GM19328 (cell line): Measurements from ENCODE around the gene UCN2.

Experiments
- ATAC-seq: cut with Tn5 transposase; IDR thresholded peaks from one replicate; pipeline ENCODE4 v1.9.1; 2021; ENCODE audit warnings: mild to moderate bottlenecking, moderate library complexity; ENCODE audit not compliant: unreplicated experiment

Gene UCN2, protein sequence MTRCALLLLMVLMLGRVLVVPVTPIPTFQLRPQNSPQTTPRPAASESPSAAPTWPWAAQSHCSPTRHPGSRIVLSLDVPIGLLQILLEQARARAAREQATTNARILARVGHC

DNA sequence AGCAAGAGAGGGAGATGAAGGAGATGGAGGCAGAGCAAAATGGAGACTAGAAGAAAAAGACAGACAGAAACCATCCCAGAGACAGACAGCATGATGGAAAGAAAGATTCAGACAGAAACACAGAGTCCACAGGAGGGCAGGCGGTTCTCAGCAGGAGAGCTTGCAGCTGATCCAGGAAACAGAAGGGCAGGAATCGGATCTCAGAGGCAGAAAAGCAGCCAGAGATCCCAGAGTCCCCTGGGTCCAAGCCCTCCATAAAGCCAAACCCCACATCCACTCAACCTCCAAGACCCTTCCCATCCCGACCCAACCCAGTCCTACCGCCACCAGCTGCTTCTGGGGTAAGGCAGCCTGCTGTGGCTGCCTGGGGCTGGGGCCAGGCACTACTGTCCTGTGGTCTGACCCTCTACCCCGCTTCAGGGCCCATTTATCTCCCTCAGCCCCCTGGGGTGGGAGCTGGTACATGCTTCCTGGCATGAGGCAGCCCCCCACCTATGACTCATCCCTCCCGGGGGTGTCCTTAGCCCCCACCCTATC lies at the start of gene UCN2:
Gene UCN2, minus strand, starts transcription at position 400 of the 537 bp plus-strand sequence. CDS start 657 bp downstream, outside the sequence.
- no peak for ATAC-seq

DNA sequence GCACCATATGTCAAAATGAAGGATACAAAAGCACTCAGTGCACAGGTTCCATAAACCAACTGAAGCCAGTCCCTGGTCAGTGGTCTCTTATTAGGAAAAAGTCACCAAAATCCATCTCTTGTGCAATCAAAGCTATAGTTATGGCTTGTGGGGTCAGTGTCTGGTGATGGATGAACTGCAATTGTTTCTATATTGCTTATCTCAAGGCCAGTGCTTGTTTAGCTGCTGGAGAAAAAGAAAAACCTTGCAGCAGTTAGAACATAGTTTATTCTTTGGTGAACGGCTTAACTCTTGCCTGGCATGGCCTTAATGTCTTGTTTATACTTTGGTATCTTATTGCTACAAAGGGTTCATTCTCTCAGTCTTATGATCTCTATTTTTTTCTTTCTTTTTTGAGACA lies 48.7 kb upstream of the UCN2 start:
- no peak for ATAC-seq

DNA sequence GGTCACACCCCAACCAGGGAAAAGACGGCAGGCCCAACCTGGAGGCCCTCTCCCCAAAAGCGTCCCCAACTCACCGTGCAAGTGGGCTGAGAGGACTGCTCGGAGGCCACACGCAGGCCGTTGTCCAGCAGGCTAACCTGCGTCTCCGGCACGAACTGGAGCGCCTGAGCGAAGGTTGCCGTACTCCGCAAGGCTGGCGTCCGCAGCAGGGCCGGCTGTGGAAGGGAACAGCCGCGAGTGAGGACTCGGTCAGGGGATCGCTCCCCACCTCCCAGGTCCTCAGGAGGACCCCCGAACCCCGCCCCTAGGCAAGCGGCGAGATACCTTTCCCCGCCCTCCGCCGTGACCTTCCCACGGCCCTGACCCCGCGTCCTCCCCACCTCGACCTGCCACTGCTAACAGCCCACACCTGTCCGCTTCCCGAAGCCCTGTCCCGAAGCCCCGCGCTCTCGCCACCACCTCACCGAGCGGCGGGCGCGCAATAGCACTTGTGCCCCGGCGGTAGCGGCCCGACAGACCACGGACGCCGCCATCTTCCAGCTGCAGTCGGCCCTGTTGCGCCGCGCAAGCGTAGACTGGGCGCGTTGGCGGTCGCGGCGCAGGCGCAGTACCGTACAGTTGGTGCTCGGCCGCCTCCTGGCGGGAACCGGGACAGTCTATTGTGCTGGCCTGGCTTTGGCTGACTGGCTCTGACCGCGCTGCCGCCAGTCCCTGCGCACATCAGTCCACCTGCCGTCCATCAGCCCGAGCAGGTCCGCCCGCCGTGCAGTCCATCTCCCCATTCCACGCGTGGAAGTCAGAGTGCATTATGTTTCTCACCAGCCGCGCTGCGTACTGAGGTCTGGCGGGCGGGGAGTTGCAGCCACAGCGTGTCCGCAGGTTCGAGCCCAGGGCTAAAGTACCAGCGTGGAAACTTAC lies 45.8 kb upstream of the UCN2 start, which contains the start of gene UQCRC1:
Gene UQCRC1, minus strand, starts transcription at position 559 of the 918 bp plus-strand sequence. Its CDS starts 26 bp downstream, at position 533.
- peak; percentile 96 for ATAC-seq

DNA sequence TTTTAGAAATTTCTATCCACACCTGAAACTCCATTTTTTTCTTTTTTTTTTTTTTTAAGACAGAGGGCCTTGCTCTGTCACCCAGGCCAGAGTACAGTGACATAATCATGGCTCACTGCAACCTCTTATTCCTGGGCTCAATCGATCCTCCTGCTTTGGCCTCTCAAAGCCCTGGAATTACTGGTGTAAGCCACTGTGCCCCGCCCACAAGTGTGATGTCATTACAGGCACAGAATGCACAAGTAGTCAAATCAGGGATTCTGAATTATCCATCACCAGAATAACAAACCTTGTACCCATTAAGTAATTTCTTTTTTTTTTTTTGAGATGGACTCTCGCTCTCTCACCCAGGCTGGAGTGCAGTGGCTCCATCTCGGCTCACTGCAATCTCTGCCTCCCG lies 43.9 kb upstream of the UCN2 start:
- ATAC-seq, result no peak

DNA sequence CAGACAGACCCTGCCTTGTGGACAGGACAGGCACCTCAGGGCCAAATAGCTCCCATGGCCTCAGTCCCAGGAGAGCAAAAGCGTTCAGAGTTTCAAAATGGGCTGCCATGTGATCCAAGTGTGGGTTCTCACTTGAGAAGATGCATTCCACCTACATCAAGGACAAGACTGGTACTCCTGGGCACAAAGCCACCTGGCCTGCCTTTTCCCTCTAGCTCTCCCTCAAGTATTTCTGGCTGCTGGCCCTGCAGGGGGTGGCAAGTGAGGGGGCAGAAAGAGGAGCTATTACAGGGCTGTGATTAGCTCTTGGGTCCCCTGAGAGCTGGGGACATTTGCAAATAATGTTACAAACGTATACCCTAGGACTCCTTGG lies 38.0 kb upstream of the UCN2 start:
- no peak for ATAC-seq

DNA sequence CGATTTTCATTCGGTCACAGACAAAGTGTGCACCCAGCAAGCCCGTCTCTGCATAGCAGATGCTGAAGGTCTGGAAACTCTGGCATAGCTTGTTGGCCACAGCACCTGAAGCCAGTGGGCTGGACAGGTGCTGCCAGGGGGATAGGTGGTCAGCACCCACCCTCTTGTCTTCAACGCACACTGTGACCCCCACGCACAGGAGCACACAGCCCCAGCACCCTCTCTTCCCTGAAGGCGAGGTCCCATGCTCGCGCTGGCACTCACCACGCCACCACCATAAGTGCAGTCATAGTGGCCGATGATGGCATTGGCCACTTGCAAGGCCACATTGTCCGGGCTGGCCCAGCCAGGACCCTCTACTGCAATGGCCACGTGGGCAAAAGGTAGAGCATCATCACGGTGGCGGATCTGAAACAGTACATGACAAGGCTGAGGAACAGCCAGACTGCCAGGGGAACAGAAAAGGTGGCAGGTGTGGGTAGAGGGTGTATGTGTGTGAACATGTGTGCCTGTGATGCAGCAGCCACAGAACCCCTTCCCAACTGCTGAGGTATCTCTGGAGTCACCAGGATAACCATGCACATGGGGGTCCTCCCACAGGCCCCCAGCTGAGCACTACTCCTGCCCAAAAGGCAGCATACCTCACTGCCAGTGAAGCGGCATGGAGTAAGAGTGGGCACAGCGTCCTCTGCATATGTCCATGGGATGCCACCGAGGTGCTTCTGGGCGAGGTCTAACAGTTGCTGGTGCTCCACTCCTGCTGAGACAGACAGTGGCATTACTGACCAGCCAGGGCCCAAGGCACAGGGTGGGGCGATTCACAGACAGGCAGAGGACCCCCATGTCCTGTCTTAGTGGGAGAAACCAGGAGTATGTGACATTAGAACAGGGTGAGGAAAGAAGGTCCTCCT lies 37.4 kb upstream of the UCN2 start:
- no peak for ATAC-seq

DNA sequence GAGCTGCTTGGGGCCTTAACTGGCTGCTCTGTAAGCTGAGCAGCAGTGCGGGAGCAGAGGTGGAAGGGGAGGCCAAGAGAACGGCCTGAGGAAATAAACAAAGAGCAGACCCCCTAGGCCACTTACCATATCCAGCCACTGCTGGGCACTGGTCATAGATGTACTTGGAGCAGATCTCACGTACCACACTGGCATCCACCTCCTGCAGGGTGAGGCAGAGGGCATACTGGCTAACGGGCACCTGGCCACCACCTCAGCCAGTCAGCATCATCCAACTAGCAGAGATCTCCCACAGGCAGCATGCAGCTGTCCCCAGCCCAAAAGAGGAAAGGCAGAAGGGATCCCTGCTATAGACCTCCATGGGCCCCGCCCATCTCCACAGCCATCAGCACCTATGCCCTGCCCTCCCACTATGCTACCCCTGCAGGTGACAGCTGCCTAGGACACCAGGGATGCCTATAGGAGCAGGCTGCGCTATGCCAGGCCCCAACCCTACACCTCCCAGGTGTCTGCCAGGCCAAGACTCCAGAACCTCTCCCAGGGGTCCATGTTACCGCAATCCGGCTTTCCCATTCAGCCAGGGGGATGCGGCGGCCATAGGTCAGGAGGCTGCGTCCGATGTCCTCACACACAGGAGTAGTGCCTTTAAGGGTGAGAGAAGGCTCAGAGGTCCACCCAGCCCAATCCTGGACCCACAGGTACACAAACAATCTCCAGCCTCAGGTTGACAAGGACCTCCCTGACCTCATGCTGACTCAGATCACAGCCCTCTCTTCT lies 36.1 kb upstream of the UCN2 start:
- no peak for ATAC-seq

DNA sequence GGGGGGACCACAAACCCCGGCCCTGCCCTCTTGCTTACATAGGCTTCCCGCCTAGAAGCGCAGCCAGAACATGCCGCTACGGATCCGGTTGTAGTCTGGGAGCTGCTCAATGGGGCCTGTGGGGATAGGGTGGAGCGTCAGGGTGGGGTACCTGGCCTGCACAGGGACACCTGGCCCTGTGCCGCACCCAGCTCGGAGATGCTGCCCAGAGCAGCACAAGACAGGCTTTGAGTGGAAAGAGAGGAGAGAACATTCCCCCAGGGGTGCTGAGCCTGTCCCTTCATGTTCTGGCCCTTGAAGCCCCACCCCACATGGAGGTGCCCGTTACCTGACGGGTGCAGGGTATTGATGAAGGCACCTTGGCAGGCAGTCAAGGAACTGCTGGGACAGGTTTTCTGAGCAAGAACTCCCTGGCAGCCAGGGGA lies 35.5 kb upstream of the UCN2 start:
- ATAC-seq, result no peak

DNA sequence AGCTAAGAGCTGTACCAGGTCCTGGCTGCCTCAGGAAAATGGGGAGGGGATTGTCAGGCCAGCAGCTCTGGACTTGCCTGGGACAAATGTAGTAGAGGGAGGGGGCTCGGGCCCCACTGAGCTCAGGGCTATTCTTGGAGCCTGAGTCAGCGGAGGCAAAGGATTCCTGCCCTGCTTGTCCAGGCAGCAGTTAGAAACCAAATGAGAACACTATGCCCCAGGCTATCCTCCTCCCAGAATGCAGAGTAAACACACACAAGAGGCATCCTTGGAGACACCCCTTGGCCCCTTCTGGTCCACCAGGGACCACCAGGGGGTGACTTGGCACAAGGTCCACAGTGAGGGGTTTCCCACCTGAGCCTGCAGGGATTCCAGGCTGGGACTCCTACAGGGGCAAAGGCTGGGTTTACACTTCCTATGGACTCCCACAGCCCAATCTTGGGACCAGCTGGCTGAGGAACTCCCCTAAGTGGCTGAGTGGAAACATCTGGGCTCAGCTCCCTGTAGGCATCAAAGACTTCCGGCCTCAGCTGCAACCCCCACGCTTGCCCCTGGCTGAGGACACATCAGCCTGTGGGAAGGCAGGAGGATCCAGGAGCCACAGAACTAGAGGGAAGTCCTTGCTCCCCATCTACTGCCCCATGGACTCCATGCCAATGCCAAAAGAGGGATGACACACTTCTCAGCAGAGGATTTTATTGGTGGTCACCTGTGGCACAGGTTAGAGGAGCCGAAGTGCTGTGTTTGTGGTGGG lies 34.9 kb upstream of the UCN2 start:
- ATAC-seq, result no peak

DNA sequence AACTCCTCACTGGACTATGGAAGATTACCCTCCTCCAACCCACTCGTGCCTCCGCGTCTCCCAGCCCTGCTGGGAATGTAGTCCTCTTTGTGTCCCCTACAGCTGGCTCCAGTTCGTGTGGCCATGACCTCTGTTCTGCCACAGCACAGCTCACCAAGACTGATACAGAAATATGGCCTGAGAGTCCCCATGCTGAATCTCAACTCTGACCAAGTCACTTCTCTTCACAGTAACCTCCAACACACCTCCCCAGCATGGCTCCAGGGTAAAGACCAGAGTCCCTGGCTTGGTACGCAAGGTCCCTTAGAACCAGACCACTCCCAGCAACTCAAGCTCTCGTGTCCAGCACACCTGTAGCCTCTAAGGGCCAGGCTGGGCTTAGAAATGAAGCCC lies 33.8 kb upstream of the UCN2 start:
- no peak for ATAC-seq

DNA sequence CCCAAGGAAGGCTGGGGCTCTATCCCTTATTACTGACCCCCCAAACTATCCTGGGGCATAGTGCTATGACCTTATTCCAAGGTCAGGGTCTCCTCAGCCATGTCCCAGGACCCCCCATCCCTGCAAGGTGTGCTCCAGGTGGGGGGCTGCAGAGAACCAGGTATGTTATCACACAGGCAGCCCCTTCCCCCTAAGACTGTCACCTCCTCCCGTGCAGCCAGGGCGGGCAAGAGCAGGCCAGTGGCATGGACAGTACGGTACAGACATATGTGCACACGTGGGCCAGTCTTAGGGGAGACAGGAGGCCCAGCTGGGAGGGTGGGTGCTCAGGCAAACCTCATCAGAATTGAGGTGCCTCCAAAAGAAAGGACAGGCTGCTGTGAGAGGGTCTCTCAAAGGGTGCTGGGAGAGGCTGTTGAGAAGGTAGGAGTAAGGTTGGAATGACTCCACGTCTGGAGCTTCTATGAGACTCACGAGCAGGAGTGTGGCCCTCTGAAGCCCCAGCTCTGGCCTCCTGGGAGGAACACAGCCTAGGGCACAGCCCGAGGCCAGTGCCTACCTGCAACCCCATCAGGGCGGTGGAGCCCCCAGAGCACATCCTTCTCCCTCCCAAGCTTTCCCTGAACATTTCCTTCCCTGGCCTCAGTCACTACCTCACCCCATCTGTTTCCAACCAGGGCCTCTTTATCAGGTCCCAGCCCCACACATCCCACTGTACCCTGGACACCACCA lies 33.3 kb upstream of the UCN2 start:
- ATAC-seq, result no peak

DNA sequence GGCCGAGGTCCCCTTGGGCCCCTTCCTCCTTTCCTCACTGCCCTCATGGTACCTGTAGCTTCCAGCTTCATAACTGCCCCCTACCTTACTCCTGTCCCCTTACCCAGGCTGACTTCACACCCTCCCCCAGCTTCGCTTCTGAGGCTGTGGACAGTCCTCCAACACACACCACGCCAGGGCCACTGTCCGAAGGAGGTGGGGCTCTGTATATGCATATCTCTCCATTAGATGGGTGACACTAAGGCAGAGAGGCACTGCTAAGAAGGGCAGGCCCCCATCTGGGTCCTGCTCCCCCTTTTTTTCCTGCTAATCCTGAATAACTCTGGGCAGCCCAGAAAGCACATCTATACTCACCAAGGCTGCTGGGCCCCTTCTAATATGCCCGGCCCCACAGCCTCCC lies 32.6 kb upstream of the UCN2 start:
- ATAC-seq, result no peak

DNA sequence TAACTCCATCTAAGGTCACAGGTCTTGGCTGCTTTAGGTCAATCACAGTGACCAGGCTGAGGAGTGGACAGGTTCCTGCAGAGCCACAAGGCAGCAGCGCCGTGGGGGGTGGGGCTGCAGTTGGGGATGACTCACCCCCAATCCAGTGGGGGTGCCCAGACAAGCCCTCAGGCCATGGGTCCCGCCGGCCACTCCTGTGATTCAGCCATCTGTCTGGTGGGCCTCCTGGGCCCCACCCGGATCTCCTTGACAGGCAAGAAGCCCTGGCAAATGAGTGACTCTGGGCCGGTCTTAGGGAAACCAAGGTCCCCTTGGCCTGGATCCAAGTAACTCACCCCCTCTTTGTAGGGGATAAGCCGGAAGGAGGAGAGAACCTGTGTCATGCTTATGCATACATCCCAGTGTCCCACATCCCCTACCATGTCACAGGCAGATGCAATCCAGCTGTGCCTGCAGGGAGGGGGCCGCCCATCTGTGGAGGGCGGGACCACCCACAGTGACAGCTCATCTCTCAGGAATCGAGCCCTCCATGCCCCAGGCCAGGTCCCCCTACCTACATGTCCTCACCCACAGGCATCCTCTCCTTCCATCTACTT lies 32.0 kb upstream of the UCN2 start:
- no peak for ATAC-seq

DNA sequence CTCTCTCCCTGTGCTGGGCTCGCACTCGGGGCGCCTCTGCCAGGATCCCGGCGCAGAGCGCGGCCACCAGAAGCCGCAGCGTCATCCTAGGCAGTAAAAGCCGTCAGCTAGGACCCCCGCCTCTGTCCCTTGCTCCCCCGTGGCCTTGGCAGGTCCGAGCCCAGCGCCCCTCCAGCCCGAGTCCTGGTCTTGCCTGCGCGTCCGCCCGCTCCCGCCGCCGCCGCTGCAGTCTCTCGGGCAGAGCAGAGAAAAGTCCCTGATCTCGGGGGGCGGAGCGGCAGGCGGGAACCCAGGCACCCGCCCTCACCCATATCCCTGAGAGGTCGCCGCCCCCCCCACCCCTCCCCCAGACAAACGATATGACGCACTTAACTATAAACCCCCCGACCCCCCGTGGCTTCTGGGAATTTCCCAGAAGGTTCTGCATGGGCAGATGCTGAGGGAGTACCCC lies 31.5 kb upstream of the UCN2 start, which contains the start of gene COL7A1:
Gene COL7A1, minus strand, starts transcription at position 255 of the 451 bp plus-strand sequence. Its CDS starts 170 bp downstream, at position 85.
- no peak for ATAC-seq

DNA sequence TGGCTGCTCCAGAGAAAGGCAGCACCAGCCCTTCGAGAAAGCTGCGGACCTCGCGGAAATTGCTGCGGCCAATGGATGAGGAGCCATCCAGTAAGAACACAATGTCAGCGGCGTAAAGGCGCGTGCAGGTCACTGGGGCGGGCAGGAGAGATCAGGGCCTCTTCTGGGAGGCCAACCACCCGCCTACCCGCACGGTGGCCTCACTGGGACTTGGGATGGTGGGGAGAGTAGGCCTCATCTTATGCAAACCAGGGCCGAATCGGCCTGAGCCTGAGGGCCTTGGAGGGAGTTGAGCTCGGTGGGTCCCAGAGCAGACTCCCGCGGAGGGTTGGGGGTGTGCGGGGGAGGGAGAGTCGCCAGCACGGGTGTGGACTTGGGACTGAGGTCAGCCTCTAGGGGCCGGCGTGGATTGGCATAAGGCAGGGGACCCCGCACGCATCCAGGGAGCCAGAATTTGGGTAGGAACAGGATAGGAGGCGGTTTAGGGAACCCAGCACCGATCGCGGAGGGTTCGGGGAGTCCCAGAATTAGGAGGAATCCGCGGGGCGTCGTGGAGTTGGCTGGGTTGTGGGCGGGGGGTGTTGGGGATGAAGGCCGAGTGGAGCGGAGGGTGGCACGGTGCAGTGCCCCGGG lies 31.0 kb upstream of the UCN2 start:
- ATAC-seq, result no peak

DNA sequence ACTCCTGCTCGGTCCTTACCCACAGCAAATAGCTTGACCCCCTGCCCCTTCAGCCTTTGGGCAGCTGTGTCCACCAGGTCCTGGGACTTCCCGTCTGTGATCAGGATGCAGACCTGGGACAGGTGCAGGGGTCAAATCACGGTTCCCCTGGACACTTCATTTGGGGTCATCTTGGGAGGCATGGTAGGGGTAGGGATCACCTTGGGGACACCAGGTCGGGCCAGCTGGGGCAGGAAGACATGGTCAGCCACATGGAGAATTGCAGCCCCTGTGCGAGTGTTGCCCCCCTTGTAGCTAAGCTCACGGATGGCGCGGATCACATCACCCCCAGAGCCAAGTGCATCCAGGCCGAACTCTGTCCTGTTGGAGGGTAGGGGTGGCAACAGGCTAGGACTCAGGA lies 29.8 kb upstream of the UCN2 start:
- ATAC-seq, result no peak

DNA sequence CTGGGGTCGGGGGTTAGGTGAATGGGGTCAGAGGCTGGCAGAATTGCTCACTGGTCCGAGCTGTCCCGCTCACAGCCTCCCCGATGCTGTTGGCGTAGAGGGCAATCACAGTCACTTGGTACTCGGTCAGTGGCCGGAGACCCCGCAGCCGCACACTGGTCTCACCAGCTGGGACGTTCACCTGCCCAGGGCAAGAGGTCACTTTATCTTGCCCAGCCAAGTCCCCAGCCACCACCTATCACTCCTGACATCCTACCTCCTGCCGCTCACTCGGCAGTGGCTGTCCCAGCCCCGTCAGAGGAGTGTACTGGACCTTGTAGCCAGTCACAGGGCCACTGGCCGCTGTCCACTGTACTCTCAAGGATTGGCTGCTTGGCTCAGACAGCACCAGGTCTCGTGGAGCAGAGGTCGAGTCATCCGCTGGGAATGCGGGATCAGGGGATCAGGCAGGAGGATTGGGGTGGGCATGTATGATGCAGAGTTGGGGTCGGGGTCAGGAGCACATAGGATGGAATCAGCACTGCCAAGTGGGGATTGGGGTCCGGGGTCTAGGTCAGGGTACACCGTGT lies 29.0 kb upstream of the UCN2 start:
- no peak for ATAC-seq
